ENCODE measurements around the gene EDEM2.

The EDEM2 gene

GRCh38 chr20:35171438-35171752 is 24.3 kb upstream of the EDEM2 start:
- no peak for TF ChIP-seq CTCF (IDR thresholded peaks at IDR 0.05)

- no peak for TF ChIP-seq CTCF (IDR thresholded peaks at IDR 0.05)
These were observed 20.7 kb upstream of the EDEM2 start for GRCh38 chr20:35167787-35168186.

- TF ChIP-seq CTCF (IDR thresholded peaks at IDR 0.05), result no peak
These were observed 19.2 kb upstream of the EDEM2 start for GRCh38 chr20:35166242-35166830.

- TF ChIP-seq CTCF (IDR thresholded peaks at IDR 0.05), result no peak
These were observed 18.4 kb upstream of the EDEM2 start for GRCh38 chr20:35165221-35166185.

- no peak for TF ChIP-seq CTCF (IDR thresholded peaks at IDR 0.05)
These were observed 9.8 kb upstream of the EDEM2 start for GRCh38 chr20:35156978-35157377.

DNA sequence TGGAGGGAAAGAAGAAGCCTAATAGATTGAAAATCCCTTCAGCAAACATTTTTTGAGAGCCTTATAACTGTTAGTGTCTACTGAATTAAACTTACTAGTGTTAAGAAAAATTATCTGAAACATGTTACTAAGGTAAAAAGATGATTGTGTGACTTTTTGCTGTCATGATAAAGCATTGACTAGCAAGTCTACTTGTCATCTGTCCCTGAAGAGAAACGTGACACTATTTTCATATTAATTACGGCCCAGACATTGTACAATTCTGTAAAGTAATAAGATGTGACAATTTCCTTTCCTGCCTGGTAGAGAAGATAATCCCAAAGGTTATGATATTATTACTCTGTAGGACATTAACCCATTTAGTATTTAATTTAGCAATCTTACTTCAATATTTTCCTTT is 8.8 kb upstream of the EDEM2 start:
- no peak for TF ChIP-seq CTCF (IDR thresholded peaks at IDR 0.05)

DNA sequence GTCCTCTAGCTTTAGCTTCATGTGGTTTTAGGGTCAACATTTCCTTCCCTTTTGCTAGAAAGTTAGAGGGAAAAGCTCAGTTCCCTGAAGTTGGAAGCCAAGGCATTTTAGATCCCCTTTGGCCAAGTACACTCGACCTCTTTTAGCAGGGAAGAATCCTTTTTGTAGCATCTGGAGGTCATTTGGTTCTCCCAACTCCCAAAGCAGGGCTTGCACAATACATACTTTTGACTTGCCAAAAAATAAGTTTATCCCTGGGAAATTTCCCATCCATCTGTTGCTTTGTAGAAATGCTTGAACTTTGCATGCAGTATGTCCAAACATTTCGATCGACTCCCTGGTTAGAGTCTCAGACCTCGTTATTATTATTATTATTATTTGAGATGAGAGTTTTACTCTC is 4.6 kb upstream of the EDEM2 start:
- TF ChIP-seq CTCF (IDR thresholded peaks at IDR 0.05), result no peak

All from LNCAP (cell line).